ENCODE results near the gene ZFC3H1.
A peak's percentile ranks its signal among the peaks of the same experiment; 100 is the strongest.

DNA sequence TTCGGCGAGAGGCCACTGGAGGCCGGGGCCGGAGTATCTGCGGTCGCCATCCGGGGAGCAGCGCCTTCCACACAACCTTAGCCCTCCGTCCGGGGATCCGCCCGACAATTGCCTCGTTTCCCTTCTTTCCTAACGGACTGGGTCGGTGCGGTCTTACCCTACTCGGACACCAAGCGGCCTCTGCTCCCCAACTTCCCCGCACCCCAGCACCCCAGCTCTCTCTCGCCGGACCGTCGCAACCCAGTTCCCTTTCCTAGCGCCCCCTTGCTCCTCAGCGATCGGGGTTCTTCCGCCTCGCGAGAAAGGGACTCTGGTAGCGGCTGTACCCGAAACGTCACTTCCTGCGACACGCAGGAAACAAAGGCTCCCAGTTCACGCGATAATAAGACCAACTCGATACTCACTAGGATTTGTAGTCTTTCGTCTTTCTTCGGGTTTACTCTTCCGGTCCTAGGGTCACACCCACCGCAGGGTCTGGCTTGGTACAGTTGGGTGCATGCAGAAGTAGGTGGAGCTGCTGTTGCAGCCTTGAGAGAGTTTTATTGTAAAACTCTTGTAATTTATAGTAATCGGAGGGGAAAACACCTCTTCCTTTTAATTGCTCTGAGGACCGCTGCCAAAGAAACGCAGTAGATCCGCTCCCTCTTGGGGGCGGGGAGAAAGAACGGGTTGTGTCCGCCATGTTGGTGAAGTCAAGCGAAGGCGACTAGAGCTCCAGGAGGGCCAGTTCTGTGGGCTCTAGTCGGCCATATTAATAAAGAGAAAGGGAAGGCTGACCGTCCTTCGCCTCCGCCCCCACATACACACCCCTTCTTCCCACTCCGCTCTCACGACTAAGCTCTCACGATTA, at the start of gene ZFC3H1, which contains the start of gene THAP2:
- TF ChIP-seq, protein P1, sequence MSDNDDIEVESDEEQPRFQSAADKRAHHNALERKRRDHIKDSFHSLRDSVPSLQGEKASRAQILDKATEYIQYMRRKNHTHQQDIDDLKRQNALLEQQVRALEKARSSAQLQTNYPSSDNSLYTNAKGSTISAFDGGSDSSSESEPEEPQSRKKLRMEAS (IDR thresholded peaks at IDR 0.05), result peak; percentile 9; the same call in 1 of the 2 replicates
- peak; percentile 56; the same call in 1 of the 2 replicates for TF ChIP-seq SP1 (IDR thresholded peaks at IDR 0.05; ENCODE audit: low read depth, low read length)
- no peak for TF ChIP-seq MAFK (IDR thresholded peaks at IDR 0.05; ENCODE audit: low read depth, low read length)
- no peak for TF ChIP-seq HDAC2 (IDR thresholded peaks at IDR 0.05; ENCODE audit: borderline replicate concordance in 1 of 2, low read depth in 2 of 2, low read length in 2 of 2)
- TF ChIP-seq, protein P2, sequence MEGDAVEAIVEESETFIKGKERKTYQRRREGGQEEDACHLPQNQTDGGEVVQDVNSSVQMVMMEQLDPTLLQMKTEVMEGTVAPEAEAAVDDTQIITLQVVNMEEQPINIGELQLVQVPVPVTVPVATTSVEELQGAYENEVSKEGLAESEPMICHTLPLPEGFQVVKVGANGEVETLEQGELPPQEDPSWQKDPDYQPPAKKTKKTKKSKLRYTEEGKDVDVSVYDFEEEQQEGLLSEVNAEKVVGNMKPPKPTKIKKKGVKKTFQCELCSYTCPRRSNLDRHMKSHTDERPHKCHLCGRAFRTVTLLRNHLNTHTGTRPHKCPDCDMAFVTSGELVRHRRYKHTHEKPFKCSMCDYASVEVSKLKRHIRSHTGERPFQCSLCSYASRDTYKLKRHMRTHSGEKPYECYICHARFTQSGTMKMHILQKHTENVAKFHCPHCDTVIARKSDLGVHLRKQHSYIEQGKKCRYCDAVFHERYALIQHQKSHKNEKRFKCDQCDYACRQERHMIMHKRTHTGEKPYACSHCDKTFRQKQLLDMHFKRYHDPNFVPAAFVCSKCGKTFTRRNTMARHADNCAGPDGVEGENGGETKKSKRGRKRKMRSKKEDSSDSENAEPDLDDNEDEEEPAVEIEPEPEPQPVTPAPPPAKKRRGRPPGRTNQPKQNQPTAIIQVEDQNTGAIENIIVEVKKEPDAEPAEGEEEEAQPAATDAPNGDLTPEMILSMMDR (IDR thresholded peaks at IDR 0.05; ENCODE audit: control extremely low read depth in 1 of 3, insufficient read depth in 1 of 3, low read depth in 1 of 3, low read length in 3 of 3), result peak in 1 of 3 experiments; percentile 27; a peak in 1 of 4 replicates
- TF ChIP-seq RXRA (IDR thresholded peaks at IDR 0.05; ENCODE audit: insufficient read depth, low read depth, low read length), result no peak
- peak; percentile 3 to 83 for TF ChIP-seq POLR2A (IDR thresholded peaks at IDR 0.05; ENCODE audit: control extremely low read depth in 1 of 2, low read depth in 2 of 2, low read length in 2 of 2)
- no peak for TF ChIP-seq CTBP2 (IDR thresholded peaks at IDR 0.05; ENCODE audit: borderline replicate concordance, insufficient read depth, insufficient read length, low read length)

Measured in H1 (cell line).